Nephron (organoid): Measurements from ENCODE around the gene LUC7L.
A peak's percentile ranks its signal among the peaks of the same experiment; 100 is the strongest.

ENCODE experiments used
- H3K27ac Mint-ChIP-seq, 3 experiments: 2 replicates each; pipeline ENCODE4 v1.8.0; 2020; ENCODE audit warnings: mixed read lengths in 3 of 3, mild to moderate bottlenecking in 2 of 3, moderate library complexity in 1 of 3
- H3K27me3 Mint-ChIP-seq: 2 replicates; pipeline ENCODE4 v1.8.0; 2021; ENCODE audit warnings: low read depth, mild to moderate bottlenecking, moderate library complexity, mixed read lengths
- H3K36me3 Mint-ChIP-seq: 2 replicates; pipeline ENCODE4 v1.8.0; 2020; ENCODE audit warnings: low read depth, mixed read lengths
- H3K4me1 Mint-ChIP-seq: 2 replicates; pipeline ENCODE4 v1.8.0; 2020; ENCODE audit warnings: mixed read lengths
- H3K4me3 Mint-ChIP-seq, 3 experiments: 2 replicates each; pipeline ENCODE4 v1.8.0; 2020; ENCODE audit warnings: mild to moderate bottlenecking in 3 of 3, mixed read lengths in 3 of 3, moderate library complexity in 2 of 3
- H3K9me3 Mint-ChIP-seq: 2 replicates; pipeline ENCODE4 v1.8.0; 2020; ENCODE audit warnings: mixed read lengths
- CTCF ChIP-seq, 3 experiments: fragments of 200-600 bp; sonication (generic); IDR thresholded peaks; one replicate each; pipeline ENCODE4 v1.5.0; 2021; ENCODE audit warnings: antibody characterized with exemption in 3 of 3; ENCODE audit not compliant: unreplicated experiment in 3 of 3

LUC7L gene

GRCh38 chr16:200388-200787 is 28.9 kb downstream of the LUC7L start:
- peak overlapping the region in 1 of 3 experiments; percentile 28 for H3K27ac Mint-ChIP-seq
- H3K4me1 Mint-ChIP-seq = no peaks in the 10 kb centered on the region
- TF ChIP-seq CTCF (IDR thresholded peaks at IDR 0.05; ENCODE audit: unreplicated experiment in 3 of 3) = no peak
- H3K27me3 Mint-ChIP-seq = no peaks in the 10 kb centered on the region
- H3K4me3 Mint-ChIP-seq = no peak overlapping the region
- peaks cover 68% of the 10 kb centered on the region for H3K36me3 Mint-ChIP-seq
- H3K9me3 Mint-ChIP-seq = no peaks in the 10 kb centered on the region

GRCh38 chr16:194516-194915 is 34.7 kb downstream of the LUC7L start:
- H3K9me3 Mint-ChIP-seq = no peaks in the 10 kb centered on the region
- TF ChIP-seq CTCF (IDR thresholded peaks at IDR 0.05; ENCODE audit: unreplicated experiment in 3 of 3) = no peak

GRCh38 chr16:193441-193840 is 35.8 kb downstream of the LUC7L start:
- no peaks in the 10 kb centered on the region for H3K27me3 Mint-ChIP-seq
- H3K4me3 Mint-ChIP-seq = no peak overlapping the region
- H3K27ac Mint-ChIP-seq = no peak overlapping the region
- TF ChIP-seq CTCF (IDR thresholded peaks at IDR 0.05; ENCODE audit: unreplicated experiment in 3 of 3) = no peak
- H3K4me1 Mint-ChIP-seq = no peaks in the 10 kb centered on the region
- H3K36me3 Mint-ChIP-seq = peaks cover 77% of the 10 kb centered on the region
- no peaks in the 10 kb centered on the region for H3K9me3 Mint-ChIP-seq

More at GRCh38 chr16:194516-194915, 34.7 kb downstream of the LUC7L start:
- no peaks in the 10 kb centered on the region for H3K27me3 Mint-ChIP-seq
- H3K4me1 Mint-ChIP-seq = no peaks in the 10 kb centered on the region
- H3K36me3 Mint-ChIP-seq = peaks cover 75% of the 10 kb centered on the region
- H3K27ac Mint-ChIP-seq = no peak overlapping the region
- no peak overlapping the region for H3K4me3 Mint-ChIP-seq

GRCh38 chr16:192686-193085 is 36.6 kb downstream of the LUC7L start:
- H3K4me1 Mint-ChIP-seq = no peaks in the 10 kb centered on the region
- H3K27ac Mint-ChIP-seq = no peak overlapping the region
- no peaks in the 10 kb centered on the region for H3K27me3 Mint-ChIP-seq
- TF ChIP-seq CTCF (IDR thresholded peaks at IDR 0.05; ENCODE audit: unreplicated experiment in 3 of 3) = no peak
- H3K4me3 Mint-ChIP-seq = no peak overlapping the region
- H3K9me3 Mint-ChIP-seq = no peaks in the 10 kb centered on the region
- H3K36me3 Mint-ChIP-seq = peaks cover 72% of the 10 kb centered on the region

- no peaks in the 10 kb centered on the region for H3K9me3 Mint-ChIP-seq
- H3K4me1 Mint-ChIP-seq = no peaks in the 10 kb centered on the region
- H3K4me3 Mint-ChIP-seq = no peak overlapping the region
- peaks cover 74% of the 10 kb centered on the region for H3K36me3 Mint-ChIP-seq
- no peak overlapping the region for H3K27ac Mint-ChIP-seq
- no peaks in the 10 kb centered on the region for H3K27me3 Mint-ChIP-seq
- no peak for TF ChIP-seq CTCF (IDR thresholded peaks at IDR 0.05; ENCODE audit: unreplicated experiment in 3 of 3)
These were observed 37.4 kb downstream of the LUC7L start for GRCh38 chr16:191831-192230.

GRCh38 chr16:189604-190186 is 39.6 kb downstream of the LUC7L start:
- Mint-ChIP-seq H3K4me3 (no peak overlapping the region), H3K4me1 (no peaks in the 10 kb centered on the region), H3K27ac (no peak overlapping the region), H3K36me3 (peaks cover 67% of the 10 kb centered on the region), H3K27me3 (no peaks in the 10 kb centered on the region), H3K9me3 (no peaks in the 10 kb centered on the region)
- no peak for TF ChIP-seq CTCF (IDR thresholded peaks at IDR 0.05; ENCODE audit: unreplicated experiment in 3 of 3)
